Measurements from ENCODE around the gene RPS27L. TPM values are rescaled to one million over a fixed set of nuclear protein-coding genes. Genes with fewer than 3 reads are reported as not detected.
A peak's percentile ranks its signal among the peaks of the same experiment; 100 is the strongest.
"Not testable (repeated sequence)": the region's sequence is repeated elsewhere in the genome, so short reads cannot be mapped to it uniquely, and the experiment has no call there.

The RPS27L gene
- total RNA-seq, 4 donors from 2014 or later, result 47.8 to 94.9 (median 51.5) TPM

DNA sequence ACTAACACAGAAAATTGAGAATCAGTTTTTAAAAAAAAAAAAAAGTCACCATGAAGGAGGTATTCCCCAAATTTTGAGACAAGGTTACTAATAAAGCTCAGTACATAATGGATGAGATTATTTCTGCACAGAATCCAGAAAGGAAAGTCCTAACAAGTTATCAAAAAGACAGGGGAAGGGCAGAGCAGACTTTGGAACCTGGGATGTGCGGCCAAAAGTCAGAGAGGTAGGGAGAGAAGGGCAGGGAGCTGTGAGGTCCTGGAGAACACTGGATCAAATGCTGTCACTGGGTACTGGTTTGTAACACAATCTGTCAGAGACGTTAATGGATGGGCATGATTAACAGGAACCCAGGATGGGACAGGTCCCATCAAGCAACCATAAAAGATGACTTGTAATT lies 47.8 kb downstream of the RPS27L start:
- no peaks in the 10 kb centered on the region for H3K9me3 ChIP-seq
- H3K36me3 ChIP-seq, result no peaks in the 10 kb centered on the region
- no peak overlapping the region for H3K4me3 ChIP-seq
- no peak overlapping the region for H3K27ac ChIP-seq
- WGBS, result 83% methylated on average over 2 of the region's 2 CpGs
- no peaks in the 10 kb centered on the region for H3K4me1 ChIP-seq
- no peak for DNase-seq (ENCODE audit: low spot score in 2 of 2)
- H3K27me3 ChIP-seq, result no peaks in the 10 kb centered on the region
- TF ChIP-seq POLR2A (IDR thresholded peaks at IDR 0.05) (no peak), CTCF (IDR thresholded peaks at IDR 0.05) (no peak), POLR2AphosphoS5 (IDR thresholded peaks at IDR 0.05) (no peak), EP300 (IDR thresholded peaks at IDR 0.05) (no peak)

- no peak for DNase-seq (ENCODE audit: low spot score in 2 of 2)
- WGBS, result 39% methylated on average over 9 of the region's 9 CpGs
Observed at GRCh38 chr15:63107895-63108546, 49.3 kb downstream of the RPS27L start.

DNA sequence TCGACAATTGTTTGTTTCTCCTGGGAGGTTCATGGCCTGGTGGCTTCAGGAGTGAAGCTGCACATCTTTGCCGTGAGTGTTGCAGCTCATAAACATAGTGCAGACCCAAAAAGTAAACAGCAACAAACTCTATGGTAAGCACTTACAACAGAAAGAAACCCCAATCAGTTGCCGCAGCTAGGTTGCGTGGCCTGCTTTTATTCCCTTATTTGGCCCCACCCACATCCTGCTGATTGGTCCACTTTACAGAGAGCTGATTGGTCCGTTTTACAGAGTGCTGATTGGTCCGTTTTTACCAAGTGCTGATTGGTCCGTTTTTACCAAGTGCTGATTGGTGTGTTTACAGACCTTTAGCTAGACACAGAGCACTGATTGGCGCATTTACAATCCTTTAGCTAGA lies 51.9 kb downstream of the RPS27L start:
- not testable (repeated sequence) for H3K9me3 ChIP-seq; H3K4me3 ChIP-seq; H3K27ac ChIP-seq; DNase-seq (ENCODE audit: low spot score in 2 of 2); H3K36me3 ChIP-seq; H3K27me3 ChIP-seq; H3K4me1 ChIP-seq
- WGBS, result 76% methylated on average over 8 of the region's 8 CpGs

More at GRCh38 chr15:63107895-63108546, 49.3 kb downstream of the RPS27L start:
- H3K27me3 ChIP-seq, result no peaks in the 10 kb centered on the region
- H3K27ac ChIP-seq, result no peak overlapping the region
- no peak overlapping the region for H3K4me3 ChIP-seq
- H3K36me3 ChIP-seq, result no peaks in the 10 kb centered on the region
- no peaks in the 10 kb centered on the region for H3K9me3 ChIP-seq
- TF ChIP-seq EP300 (IDR thresholded peaks at IDR 0.05), result no peak
- TF ChIP-seq POLR2AphosphoS5 (IDR thresholded peaks at IDR 0.05), result no peak
- no peak for TF ChIP-seq POLR2A (IDR thresholded peaks at IDR 0.05)
- no peak for TF ChIP-seq CTCF (IDR thresholded peaks at IDR 0.05)
- H3K4me1 ChIP-seq, result no peaks in the 10 kb centered on the region

GRCh38 chr15:63104727-63105126 lies 52.5 kb downstream of the RPS27L start:
- WGBS, result 65% methylated on average over 7 of the region's 7 CpGs
- TF ChIP-seq POLR2A (IDR thresholded peaks at IDR 0.05) (no peak), EP300 (IDR thresholded peaks at IDR 0.05) (no peak), CTCF (IDR thresholded peaks at IDR 0.05) (no peak), POLR2AphosphoS5 (IDR thresholded peaks at IDR 0.05) (no peak)

GRCh38 chr15:63103416-63103815 lies 53.9 kb downstream of the RPS27L start:
- H3K36me3 ChIP-seq, result no peaks in the 10 kb centered on the region
- peak in 1 of 2 donors; percentile 28 for DNase-seq (ENCODE audit: low spot score in 2 of 2)
- no peak for TF ChIP-seq EP300 (IDR thresholded peaks at IDR 0.05)
- no peak for TF ChIP-seq POLR2AphosphoS5 (IDR thresholded peaks at IDR 0.05)
- no peak for TF ChIP-seq CTCF (IDR thresholded peaks at IDR 0.05)
- H3K27me3 ChIP-seq, result no peaks in the 10 kb centered on the region
- 90% methylated on average over 3 of the region's 3 CpGs for WGBS
- no peaks in the 10 kb centered on the region for H3K4me1 ChIP-seq
- no peaks in the 10 kb centered on the region for H3K9me3 ChIP-seq
- H3K27ac ChIP-seq, result no peak overlapping the region
- no peak overlapping the region for H3K4me3 ChIP-seq

More at GRCh38 chr15:63104727-63105126, 52.5 kb downstream of the RPS27L start:
- Histone ChIP-seq H3K36me3 (no peaks in the 10 kb centered on the region), H3K27me3 (no peaks in the 10 kb centered on the region), H3K4me1 (no peaks in the 10 kb centered on the region), H3K27ac (no peak overlapping the region), H3K9me3 (no peaks in the 10 kb centered on the region), H3K4me3 (no peak overlapping the region)
- DNase-seq (ENCODE audit: low spot score in 2 of 2), result no peak

- not testable (repeated sequence) for H3K4me1 ChIP-seq; H3K36me3 ChIP-seq; DNase-seq (ENCODE audit: low spot score in 2 of 2); H3K27me3 ChIP-seq; H3K27ac ChIP-seq; H3K4me3 ChIP-seq; H3K9me3 ChIP-seq
- 80% methylated on average over 5 of the region's 5 CpGs for WGBS
Observed at GRCh38 chr15:63099581-63099980, 57.7 kb downstream of the RPS27L start.

- not testable (repeated sequence) for H3K4me3 ChIP-seq, H3K9me3 ChIP-seq, H3K4me1 ChIP-seq, H3K36me3 ChIP-seq, H3K27ac ChIP-seq, H3K27me3 ChIP-seq
- WGBS, result 90% methylated on average over 2 of the region's 33 CpGs
- DNase-seq (ENCODE audit: low spot score in 2 of 2), result peak in 1 of 2 donors; percentile 35
Observed at GRCh38 chr15:63098901-63099300, 58.4 kb downstream of the RPS27L start.
